Activated CD8-positive, alpha-beta memory T cell treated with anti-CD3 and anti-CD28 coated beads, Interleukin-2, amount 50 U/mL, for 1 hour (primary cell): ENCODE data around the gene CD69.

ENCODE experiments used
- DNase-seq: peaks from one replicate; pipeline ENCODE4 v3.0.0-alpha.2; 2020; ENCODE audit errors: extremely low read depth

The CD69 gene

GRCh38 chr12:9781360-9781759, 20.7 kb upstream of the CD69 start:
- DNase-seq, result no peak

GRCh38 chr12:9779209-9779608, 18.5 kb upstream of the CD69 start:
- no peak for DNase-seq

- no peak for DNase-seq
These were observed 16.1 kb upstream of the CD69 start for GRCh38 chr12:9776781-9777180.

- no peak for DNase-seq
These were observed 12.6 kb upstream of the CD69 start for GRCh38 chr12:9773216-9773877.

GRCh38 chr12:9763025-9763424, 2.3 kb upstream of the CD69 start:
- DNase-seq, result no peak

- no peak for DNase-seq
These were observed 1.7 kb upstream of the CD69 start for GRCh38 chr12:9762369-9762768.

- DNase-seq, result no peak
These were observed 699 bp upstream of the CD69 start for GRCh38 chr12:9761419-9761781.

GRCh38 chr12:9760120-9760519, 581 bp downstream of the CD69 start:
- DNase-seq, result no peak

- no peak for DNase-seq
These were observed 1.0 kb downstream of the CD69 start for GRCh38 chr12:9759694-9760093.

GRCh38 chr12:9758119-9758518, 2.6 kb downstream of the CD69 start:
- DNase-seq, result no peak

GRCh38 chr12:9757433-9758025, 3.2 kb downstream of the CD69 start:
- DNase-seq, result no peak

GRCh38 chr12:9756706-9757105, 4.0 kb downstream of the CD69 start:
- no peak for DNase-seq

- no peak for DNase-seq
These were observed 4.5 kb downstream of the CD69 start for GRCh38 chr12:9756170-9756569.

- no peak for DNase-seq
These were observed 5.1 kb downstream of the CD69 start for GRCh38 chr12:9755567-9755966.

GRCh38 chr12:9755035-9755434, 5.7 kb downstream of the CD69 start:
- DNase-seq, result no peak

- no peak for DNase-seq
These were observed 6.4 kb downstream of the CD69 start for GRCh38 chr12:9754099-9754927.

GRCh38 chr12:9753498-9753897, 7.2 kb downstream of the CD69 start:
- DNase-seq, result no peak

- DNase-seq, result no peak
These were observed 7.6 kb downstream of the CD69 start for GRCh38 chr12:9753073-9753472.

- no peak for DNase-seq
These were observed 8.4 kb downstream of the CD69 start for GRCh38 chr12:9752145-9752933.

- DNase-seq, result no peak
These were observed 9.2 kb downstream of the CD69 start for GRCh38 chr12:9751204-9752144.
